ENCODE results near the gene CDADC1.
"Not testable (repeated sequence)": the region's sequence is repeated elsewhere in the genome, so short reads cannot be mapped to it uniquely, and the experiment has no call there.

The CDADC1 gene

DNA sequence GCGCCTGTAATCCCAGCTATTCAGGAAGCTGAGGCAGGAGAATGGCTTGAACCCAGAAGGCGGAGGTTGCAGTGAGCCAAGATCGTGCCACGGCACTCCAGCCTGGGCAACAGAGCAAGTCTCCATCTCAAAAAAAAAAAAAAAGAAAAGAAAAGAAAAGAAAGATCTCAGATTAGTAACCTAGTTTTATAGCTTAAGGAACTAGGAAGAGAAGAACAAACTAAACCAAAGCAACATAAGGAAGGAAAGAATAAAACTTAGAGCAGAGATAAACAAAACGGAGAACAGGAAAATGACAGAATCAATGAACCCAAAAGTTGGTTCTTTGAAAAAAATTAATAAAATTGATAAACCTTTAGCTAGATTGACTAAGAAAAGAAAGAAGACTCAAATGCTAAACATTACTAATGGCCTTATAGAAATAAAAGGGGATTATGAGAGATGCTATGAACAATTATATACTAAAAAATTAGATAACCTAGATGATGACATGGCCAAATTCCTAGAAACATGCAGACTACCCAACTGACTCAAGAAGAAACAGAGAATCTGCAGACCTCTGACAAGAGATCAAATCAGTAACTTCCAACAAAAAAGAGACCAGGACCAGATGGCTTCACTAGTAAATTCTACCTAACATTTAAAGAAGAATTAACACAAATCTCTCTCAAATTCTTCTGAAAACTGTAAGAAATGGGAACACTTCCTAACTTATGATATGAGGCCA lies 68.2 kb downstream of the CDADC1 start:
- no peak for DNase-seq (ENCODE audit: low spot score)

DNA sequence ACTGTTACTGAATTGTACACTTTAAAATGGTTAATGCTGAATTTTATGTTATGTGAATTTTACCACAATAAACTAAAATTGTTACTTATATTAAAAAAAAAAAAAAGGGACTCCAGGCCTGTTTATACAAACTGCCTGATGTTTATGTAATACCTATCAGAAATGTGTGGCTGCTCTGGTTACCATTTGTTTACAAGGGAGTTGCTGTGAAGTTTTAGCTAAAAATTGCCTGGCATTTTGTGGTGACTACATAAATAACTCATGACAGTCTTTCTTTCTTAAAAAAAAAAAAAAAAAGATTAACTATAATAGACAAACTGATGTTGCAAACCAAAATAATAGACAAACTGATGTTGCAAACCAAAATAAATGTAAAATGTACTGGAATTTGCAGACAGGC lies 71.8 kb downstream of the CDADC1 start:
- no peak for DNase-seq (ENCODE audit: low spot score)

DNA sequence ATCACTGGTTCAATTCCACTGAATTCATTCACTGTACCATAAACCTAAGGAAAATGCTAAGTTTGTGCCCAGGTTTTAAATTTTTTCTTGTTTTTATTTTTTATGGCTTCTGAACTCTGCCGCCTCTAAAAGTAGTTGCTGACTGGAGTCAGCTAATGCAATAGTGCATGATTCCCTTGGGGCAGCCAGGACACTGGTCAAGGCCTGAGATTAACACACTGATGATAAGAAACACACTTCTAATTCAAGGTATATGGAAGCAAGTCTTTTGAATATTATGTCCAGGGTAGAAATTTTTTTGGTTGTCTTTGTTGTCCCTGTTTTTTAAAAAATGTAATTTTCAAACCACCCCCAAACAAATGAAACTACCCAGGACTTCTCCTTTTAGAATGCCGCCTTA lies 72.2 kb downstream of the CDADC1 start:
- no peak for DNase-seq (ENCODE audit: low spot score)

DNA sequence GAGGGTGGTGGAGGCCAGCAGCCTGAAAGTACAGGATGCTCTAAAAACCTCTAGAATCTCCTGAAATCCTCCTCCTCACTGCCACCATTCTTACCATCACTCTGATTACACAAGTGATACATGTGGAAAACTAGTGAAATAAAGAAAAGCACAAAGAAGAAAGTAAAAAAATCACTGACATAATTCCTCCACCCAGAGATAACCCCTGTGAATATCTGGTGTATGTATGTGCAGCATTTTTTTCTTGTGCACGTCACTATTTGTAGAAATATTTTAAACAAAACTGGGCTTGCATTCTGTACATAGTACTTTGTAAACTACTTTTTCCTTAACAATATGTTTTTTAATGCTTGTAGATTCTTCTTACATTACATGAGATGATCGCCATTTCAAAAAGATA lies 73.2 kb downstream of the CDADC1 start:
- no peak for DNase-seq (ENCODE audit: low spot score)

DNA sequence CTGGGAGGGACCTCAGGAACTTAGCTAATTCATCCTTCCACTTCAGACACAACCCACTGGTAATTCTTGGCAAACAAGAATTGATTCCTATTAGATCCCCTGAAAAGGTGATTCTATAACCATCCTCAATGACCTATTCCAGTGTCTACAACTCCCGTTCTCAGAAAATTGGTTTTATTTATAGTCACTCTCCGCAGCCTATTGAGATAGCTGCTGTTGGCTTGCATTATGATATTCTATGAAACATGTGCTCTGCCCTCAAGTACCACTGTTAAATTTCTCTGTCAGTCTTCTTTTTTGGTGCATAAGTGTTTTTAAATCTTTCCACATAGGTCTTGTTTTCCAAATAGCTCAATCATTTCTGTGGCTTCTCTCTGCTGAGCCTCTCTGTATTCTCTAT lies 75.0 kb downstream of the CDADC1 start:
- no peak for DNase-seq (ENCODE audit: low spot score)

DNA sequence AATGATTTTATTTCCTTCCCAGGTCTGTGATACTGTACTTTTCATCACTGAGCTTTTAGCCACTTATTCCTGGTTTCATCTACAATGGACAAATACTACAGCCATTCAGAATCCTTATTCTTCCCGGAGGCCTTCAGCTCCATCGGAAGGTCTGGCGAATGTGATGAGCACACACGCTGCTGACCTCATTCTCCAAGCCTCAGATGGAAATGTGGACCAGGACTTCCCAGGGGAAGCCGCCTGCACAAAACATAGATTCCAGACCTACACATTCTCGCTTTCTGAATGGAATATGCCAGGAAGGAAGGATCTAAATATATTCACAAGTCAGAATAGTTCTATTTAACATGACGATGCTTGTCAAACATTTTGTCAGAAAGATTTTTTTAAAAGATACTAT lies 75.6 kb downstream of the CDADC1 start:
- no peak for DNase-seq (ENCODE audit: low spot score)

DNA sequence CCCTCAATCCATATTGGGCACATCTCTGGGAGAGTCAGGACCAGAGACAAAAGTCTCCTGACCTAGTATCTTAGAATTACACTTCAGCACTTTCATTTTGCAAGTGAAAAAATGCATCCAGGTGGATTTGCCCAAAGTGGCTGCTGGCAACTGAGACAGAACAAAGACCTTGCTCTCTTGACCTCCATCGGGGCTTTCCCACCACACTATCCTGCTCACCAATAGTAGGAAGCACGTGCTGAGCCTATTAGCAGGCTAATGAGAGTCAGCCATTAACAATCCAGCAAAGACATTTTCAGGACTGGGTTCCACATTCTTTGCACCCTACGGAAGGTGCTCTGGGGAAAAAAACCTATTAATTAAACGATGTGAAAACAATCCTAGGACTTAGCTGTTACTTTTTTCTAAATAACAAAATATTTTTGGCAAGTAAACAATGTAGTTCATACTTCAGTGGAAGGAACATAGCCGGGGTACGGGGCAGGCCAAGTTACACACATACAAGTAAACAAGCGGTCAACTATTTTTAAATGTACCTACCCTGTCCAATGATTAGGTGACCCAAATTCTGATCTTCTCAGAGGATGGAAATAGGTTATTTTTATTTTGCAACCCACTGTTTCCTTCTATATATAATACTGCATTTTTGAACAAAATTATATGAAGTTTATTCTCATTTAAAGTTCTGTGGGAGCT lies 78.6 kb downstream of the CDADC1 start:
- DNase-seq (ENCODE audit: low spot score) = no peak

DNA sequence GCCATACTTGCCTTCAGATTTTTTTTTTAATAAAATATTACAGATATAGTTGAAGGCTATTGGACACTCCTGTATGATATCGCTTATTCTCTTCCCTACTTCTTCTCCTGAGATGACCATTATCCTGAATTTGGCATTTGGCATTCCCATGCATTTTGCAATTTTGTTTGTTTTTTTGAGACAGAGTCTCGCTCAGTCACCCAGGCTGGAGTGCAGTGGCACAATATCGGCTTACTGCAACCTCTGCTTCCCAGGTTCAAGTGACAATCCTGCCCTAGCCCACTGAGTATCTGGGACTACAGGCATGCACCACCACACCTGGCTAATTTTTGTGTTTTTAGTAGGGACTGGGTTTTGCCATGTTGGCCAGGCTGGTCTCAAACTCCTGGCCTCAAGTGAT lies 79.4 kb downstream of the CDADC1 start:
- not testable (repeated sequence) for DNase-seq (ENCODE audit: low spot score)

DNA sequence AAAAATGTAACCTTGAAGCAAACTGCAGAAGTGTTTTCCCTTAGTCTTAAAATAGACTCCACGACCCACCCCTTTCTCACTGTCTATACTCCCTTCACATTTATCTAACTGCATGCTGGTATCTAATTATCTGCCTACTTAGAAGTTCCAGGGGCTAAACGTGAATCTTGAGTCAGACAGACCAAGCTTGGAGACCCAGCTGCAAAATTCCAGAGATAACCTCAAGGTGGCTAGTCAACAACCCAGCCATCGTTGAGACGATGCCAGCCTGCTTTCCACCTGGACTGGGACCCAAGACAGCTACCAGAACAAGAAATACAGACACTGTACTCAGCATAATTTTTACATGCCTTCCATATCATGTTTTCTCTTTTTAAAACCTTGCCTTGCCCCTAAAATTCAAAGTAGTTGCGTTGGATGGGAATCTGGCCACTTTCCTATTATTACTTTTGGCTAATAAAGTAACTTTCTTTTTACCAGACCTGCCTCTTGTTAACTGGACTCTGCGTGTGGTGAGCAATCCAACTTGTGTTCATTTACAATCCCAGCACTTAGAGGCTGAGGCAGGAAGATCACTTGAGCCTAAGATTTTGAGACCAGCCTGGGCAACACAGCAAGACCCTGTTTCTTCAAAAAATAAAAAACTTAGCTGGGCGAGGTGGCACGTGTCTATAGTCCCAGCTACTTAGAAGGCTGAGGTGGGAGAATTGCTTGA lies 82.3 kb downstream of the CDADC1 start:
- DNase-seq (ENCODE audit: low spot score) = no peak

DNA sequence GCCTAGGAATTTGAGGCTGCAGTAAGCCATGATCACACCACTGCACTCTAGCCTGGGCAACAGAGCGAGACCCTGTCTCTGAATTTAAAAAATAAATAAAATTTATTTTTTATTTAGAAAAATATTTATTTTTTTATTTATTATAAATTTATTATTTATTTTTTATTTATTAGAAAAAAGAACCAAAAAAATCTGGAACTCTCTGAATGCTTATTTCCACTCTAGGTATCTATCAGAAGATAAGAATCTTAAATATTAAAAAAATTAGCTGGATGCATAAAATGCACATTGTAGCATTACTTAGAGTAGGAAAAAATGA lies 82.8 kb downstream of the CDADC1 start:
- DNase-seq (ENCODE audit: low spot score) = no peak

DNA sequence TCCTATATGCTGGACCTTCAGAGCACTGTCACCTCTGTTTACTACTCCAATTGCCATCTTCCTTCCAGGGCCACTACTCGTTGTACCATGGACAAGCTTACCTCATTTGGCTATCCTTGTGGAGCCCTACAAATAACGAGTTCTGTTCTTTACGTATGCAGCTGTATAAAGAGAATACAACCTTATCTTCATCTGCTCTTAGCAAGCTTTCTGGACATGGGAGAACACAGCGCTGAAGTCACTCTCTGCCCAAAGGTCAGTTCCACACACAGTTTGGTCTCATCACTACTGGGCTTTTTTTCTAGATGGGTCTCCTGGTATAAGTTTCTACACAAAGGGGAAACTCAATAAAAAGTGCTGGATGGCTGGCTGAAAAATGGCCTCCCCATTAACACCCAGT lies 88.9 kb downstream of the CDADC1 start:
- DNase-seq (ENCODE audit: low spot score) = no peak

DNA sequence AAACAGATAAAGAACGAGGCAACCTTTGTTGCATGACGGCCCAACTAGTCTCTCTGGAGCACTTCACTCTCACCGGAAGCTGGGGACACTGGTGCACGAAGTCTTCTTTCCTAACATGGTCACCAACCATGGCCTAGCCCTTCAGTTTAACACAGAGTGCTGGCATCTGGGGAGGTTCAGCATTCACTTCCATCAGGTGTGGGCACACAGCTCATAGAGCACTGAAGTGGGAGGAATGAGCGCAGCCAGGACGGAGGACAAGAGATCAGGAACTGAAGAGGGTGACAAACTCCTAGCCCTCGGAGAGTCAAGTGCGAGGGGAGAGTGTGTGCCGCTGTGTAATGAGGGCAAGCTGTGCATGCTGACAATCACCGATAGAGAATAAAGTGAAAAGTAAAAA lies 92.4 kb downstream of the CDADC1 start:
- DNase-seq (ENCODE audit: low spot score) = no peak

DNA sequence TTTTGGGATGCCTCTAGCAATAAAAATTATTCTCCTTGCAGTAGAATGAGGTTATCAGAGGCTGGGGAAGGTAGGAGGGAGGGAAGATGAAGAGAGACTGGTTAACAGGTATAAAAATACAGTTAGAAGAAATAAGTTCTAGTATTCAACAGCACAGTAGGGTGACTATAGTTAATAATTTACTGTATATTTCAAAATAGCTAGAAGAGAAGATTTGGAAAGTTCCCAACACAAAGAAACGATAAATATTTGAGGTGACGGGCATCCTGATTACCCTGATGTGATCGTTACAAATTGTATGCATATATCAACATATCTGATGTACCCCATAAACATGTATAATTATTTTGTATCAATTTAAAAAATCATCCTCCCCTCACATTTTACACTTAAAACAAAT lies 93.8 kb downstream of the CDADC1 start:
- no peak for DNase-seq (ENCODE audit: low spot score)

DNA sequence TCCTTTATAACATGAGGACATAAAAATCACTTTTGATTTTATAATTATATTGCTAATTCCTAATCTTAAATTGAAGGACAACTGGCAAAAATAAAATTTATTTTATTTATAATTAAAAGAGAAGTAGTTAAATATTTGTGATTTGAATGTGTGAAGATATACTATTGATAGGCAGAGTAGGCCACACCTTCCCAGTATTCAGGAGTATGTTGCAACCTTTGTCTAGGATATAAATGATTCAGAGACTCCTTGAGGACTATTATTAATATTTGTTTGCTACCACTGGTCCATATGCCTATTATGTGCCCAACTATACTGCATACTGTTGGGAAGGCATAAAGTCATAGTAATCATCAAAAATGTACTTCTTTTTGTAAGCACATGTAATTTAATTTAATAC lies 94.2 kb downstream of the CDADC1 start:
- DNase-seq (ENCODE audit: low spot score) = no peak

DNA sequence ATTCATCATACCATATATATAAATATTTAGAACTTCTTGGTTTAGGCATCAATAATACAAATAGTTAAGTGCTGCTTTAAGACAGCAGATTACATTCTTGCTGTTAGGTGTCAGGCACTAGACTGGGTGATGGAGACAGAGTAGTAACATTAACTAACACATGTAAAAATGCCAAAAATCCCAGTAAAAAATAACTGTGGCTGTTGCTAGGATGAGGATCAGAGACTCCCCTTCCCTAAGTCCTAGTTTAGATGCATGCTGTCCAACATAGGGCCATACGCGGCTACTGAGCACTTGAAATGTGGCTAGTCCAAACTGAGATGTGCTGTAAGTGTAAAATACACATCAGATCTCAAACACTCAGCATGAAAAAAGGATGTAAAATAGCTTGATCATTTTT lies 94.7 kb downstream of the CDADC1 start:
- DNase-seq (ENCODE audit: low spot score) = no peak
